ENCODE data around the gene DHCR7.

The DHCR7 gene

GRCh38 chr11:71448257-71449171 is at the start of gene DHCR7:
TSS of gene DHCR7 (minus strand) at chr11:71448393. CDS start at chr11:71444952, 3,441 bp downstream.
- H3K36me3 ChIP-seq (ENCODE audit: control insufficient read depth, low read length) = peaks cover 66% of the 10 kb centered on the region
- peaks cover 54% of the 10 kb centered on the region for H3K4me1 ChIP-seq (ENCODE audit: control insufficient read depth, low read length)
- peaks cover 73% of the 10 kb centered on the region for H3K79me2 ChIP-seq (ENCODE audit: control insufficient read depth, low read length)
- no peaks in the 10 kb centered on the region for H4K20me1 ChIP-seq (ENCODE audit: control insufficient read depth, insufficient read depth, low read depth, low read length)
- H3K9me2 ChIP-seq (replicated peaks; ENCODE audit: control insufficient read depth, low read length) = no peaks in the 10 kb centered on the region
- H3K4me2 ChIP-seq (ENCODE audit: low read length) = peak within 1 kb of the TSS; percentile 94
- TF ChIP-seq CTCF (IDR thresholded peaks at IDR 0.05; ENCODE audit: low read depth, low read length, poor library complexity, severe bottlenecking) (no peak), EZH2phosphoT487 (IDR thresholded peaks at IDR 0.05; ENCODE audit: borderline replicate concordance, low read length) (no peak)
- H3F3A ChIP-seq (ENCODE audit: control insufficient read depth, insufficient read depth) = peaks cover 22% of the 10 kb centered on the region
- H3K4me3 ChIP-seq (ENCODE audit: low read length) = peak within 1 kb of the TSS; percentile 98
- peaks cover 5% of the 10 kb centered on the region; the same call in 1 of the 2 replicates for H3K9me3 ChIP-seq (ENCODE audit: control insufficient read depth, insufficient read depth, low read length)
- no peaks in the 10 kb centered on the region for H3K27me3 ChIP-seq (ENCODE audit: control insufficient read depth, low read length)
- peak within 1 kb of the TSS; percentile 62 for H3K27ac ChIP-seq (ENCODE audit: low read depth, low read length)

- Histone ChIP-seq H3K79me2 (ENCODE audit: control insufficient read depth, low read length) (no peaks in the 10 kb centered on the region), H3K4me2 (ENCODE audit: low read length) (no peak overlapping the region), H3F3A (ENCODE audit: control insufficient read depth, insufficient read depth) (no peaks in the 10 kb centered on the region), H3K27me3 (ENCODE audit: control insufficient read depth, low read length) (no peaks in the 10 kb centered on the region), H3K36me3 (ENCODE audit: control insufficient read depth, low read length) (peaks cover 47% of the 10 kb centered on the region), H3K4me3 (ENCODE audit: low read length) (no peak overlapping the region), H3K9me3 (ENCODE audit: control insufficient read depth, insufficient read depth, low read length) (no peaks in the 10 kb centered on the region), H4K20me1 (ENCODE audit: control insufficient read depth, insufficient read depth, low read depth, low read length) (no peaks in the 10 kb centered on the region), H3K27ac (ENCODE audit: low read depth, low read length) (no peak overlapping the region), H3K9me2 (replicated peaks; ENCODE audit: control insufficient read depth, low read length) (no peaks in the 10 kb centered on the region), H3K4me1 (ENCODE audit: control insufficient read depth, low read length) (no peaks in the 10 kb centered on the region)
- TF ChIP-seq EZH2phosphoT487 (IDR thresholded peaks at IDR 0.05; ENCODE audit: borderline replicate concordance, low read length) (no peak), CTCF (IDR thresholded peaks at IDR 0.05; ENCODE audit: low read depth, low read length, poor library complexity, severe bottlenecking) (no peak)
These were observed 48.2 kb upstream of the DHCR7 start for GRCh38 chr11:71496421-71496820.

GRCh38 chr11:71495286-71496230 is 47.4 kb upstream of the DHCR7 start:
- Histone ChIP-seq H3K36me3 (ENCODE audit: control insufficient read depth, low read length) (peaks cover 44% of the 10 kb centered on the region), H4K20me1 (ENCODE audit: control insufficient read depth, insufficient read depth, low read depth, low read length) (no peaks in the 10 kb centered on the region), H3F3A (ENCODE audit: control insufficient read depth, insufficient read depth) (no peaks in the 10 kb centered on the region), H3K27me3 (ENCODE audit: control insufficient read depth, low read length) (no peaks in the 10 kb centered on the region), H3K4me3 (ENCODE audit: low read length) (no peak overlapping the region), H3K9me3 (ENCODE audit: control insufficient read depth, insufficient read depth, low read length) (no peaks in the 10 kb centered on the region), H3K79me2 (ENCODE audit: control insufficient read depth, low read length) (no peaks in the 10 kb centered on the region), H3K4me2 (ENCODE audit: low read length) (no peak overlapping the region), H3K9me2 (replicated peaks; ENCODE audit: control insufficient read depth, low read length) (no peaks in the 10 kb centered on the region), H3K4me1 (ENCODE audit: control insufficient read depth, low read length) (no peaks in the 10 kb centered on the region), H3K27ac (ENCODE audit: low read depth, low read length) (no peak overlapping the region)
- no peak for TF ChIP-seq CTCF (IDR thresholded peaks at IDR 0.05; ENCODE audit: low read depth, low read length, poor library complexity, severe bottlenecking)
- TF ChIP-seq EZH2phosphoT487 (IDR thresholded peaks at IDR 0.05; ENCODE audit: borderline replicate concordance, low read length) = no peak
